Uterus (tissue), 2 donors: ENCODE results near the gene GSTO2.

Source experiments
- POLR2A ChIP-seq, 2 donors: fragments of 450-650 bp; IDR thresholded peaks; one replicate each; pipeline ENCODE4 v1.6.1; 2016; ENCODE audit warnings: antibody characterized with exemption in 2 of 2, mild to moderate bottlenecking in 1 of 2, moderate library complexity in 1 of 2
- TF ChIP-seq, protein P1 (sequence below), 4 experiments: fragments of 200-600 bp in 2 of 4; fragments of 450-650 bp in 2 of 4; sonication (generic) in 2 of 4; IDR thresholded peaks; one replicate each; pipeline ENCODE4 v1.5.1; 2016 to 2019; ENCODE audit warnings: antibody characterized with exemption in 4 of 4, mild to moderate bottlenecking in 2 of 4, moderate library complexity in 1 of 4

DNA sequence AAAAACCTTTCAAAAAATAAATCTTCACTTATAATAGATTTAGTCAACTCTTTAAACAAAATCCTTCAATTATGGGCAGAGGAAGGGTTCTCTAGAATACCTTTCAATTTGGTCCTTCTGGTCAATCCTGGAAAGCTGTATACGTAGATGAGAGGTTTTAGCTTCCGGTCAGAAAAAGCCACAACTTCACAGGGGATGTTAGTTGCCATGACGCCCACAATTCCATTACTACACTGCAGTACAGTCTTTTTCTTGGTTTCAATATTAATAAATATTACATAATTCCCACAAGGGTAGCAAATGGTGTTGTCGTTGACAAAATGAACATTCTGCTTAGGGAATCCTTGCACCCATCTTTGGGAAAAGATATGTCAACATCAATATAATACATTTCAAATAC lies 38.5 kb upstream of the GSTO2 start:
- TF ChIP-seq, protein P1, sequence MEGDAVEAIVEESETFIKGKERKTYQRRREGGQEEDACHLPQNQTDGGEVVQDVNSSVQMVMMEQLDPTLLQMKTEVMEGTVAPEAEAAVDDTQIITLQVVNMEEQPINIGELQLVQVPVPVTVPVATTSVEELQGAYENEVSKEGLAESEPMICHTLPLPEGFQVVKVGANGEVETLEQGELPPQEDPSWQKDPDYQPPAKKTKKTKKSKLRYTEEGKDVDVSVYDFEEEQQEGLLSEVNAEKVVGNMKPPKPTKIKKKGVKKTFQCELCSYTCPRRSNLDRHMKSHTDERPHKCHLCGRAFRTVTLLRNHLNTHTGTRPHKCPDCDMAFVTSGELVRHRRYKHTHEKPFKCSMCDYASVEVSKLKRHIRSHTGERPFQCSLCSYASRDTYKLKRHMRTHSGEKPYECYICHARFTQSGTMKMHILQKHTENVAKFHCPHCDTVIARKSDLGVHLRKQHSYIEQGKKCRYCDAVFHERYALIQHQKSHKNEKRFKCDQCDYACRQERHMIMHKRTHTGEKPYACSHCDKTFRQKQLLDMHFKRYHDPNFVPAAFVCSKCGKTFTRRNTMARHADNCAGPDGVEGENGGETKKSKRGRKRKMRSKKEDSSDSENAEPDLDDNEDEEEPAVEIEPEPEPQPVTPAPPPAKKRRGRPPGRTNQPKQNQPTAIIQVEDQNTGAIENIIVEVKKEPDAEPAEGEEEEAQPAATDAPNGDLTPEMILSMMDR (IDR thresholded peaks at IDR 0.05): no peak
- no peak for TF ChIP-seq POLR2A (IDR thresholded peaks at IDR 0.05)
